NCI-H2227 (cell line): ENCODE results near the gene OR1M1.

Experiments used
- DNase-seq: peaks from one replicate; lab custom pipeline; 2025; ENCODE audit not compliant: unreplicated experiment; lab: John Stamatoyannopoulos, UW

Gene OR1M1

GRCh38 chr19:9073806-9074205 lies 13.1 kb upstream of the OR1M1 start:
- no peak for DNase-seq

- peak; percentile 67 for DNase-seq
Measured at GRCh38 chr19:9075064-9075949, 11.6 kb upstream of the OR1M1 start.

DNA sequence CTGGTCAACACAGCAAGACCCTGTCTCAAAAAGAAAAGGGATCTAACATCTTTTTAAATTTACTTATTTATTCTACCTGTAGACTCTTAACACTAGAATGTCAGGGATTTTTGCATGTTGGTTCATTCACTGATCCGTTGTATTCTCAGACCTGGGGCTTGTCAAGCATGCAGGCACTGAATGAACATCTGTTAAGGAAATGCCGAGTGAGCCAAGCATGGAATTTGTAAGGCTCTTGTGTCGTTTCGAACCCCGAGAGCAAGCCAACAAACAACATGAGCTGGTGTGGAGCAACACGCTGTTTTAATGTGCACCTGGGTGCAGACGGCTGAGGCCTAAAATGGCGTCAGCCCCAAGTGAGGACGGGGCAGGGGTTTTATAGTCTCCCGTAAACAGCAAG lies 10.0 kb upstream of the OR1M1 start:
- DNase-seq, result no peak

DNA sequence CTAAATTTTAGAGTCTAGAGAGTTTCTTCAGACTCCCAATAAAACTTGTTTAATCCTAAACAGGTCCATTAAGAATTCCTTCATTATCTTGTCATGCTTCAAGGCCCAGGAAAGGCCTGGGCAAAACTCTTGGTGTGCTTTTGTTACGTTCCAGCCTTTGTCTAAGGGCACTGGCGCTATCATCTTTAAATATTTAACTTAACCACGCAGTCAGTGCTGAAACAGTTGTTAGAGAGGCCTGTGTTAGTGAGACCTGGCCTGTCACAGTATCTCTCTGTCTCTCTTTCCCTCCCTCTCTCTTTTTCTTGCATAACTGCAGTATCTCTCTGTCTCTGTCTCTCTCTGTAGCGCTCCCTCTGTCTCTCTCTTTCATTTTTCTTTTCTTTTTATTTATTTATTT lies 8.2 kb upstream of the OR1M1 start:
- DNase-seq, result no peak

- no peak for DNase-seq
Measured at GRCh38 chr19:9107375-9107774, 20.5 kb downstream of the OR1M1 start, which contains the start of gene OR7G2. Gene OR7G2, minus strand, starts transcription at chr19:9107475. Its CDS starts 4,232 bp downstream, at chr19:9103243.

DNA sequence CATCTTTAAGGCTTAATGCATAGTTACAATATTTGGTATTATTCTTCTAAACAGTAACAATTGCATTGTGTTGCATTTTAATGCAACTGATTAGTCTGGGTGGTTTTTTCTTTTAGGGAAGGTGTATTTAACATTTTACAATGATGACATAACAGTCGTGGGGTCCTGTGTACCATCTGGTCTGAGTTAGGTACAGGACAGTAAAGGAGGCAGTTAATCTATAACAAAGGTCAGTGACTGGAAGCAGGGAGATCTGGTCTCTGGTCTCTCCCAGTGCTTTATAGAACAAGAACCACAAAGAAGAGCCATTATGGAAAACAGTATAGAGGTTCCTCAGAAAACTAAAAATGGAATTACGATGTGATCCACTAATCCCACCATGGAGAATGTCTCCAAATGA lies 23.1 kb downstream of the OR1M1 start:
- DNase-seq, result no peak

GRCh38 chr19:9115307-9115813 lies 28.5 kb downstream of the OR1M1 start, which contains the start of gene OR7G1:
Gene OR7G1, minus strand, starts transcription at chr19:9115763. Its CDS starts 0 bp downstream, at chr19:9115763.
- no peak for DNase-seq

GRCh38 chr19:9116547-9116946 lies 29.7 kb downstream of the OR1M1 start:
- DNase-seq, result no peak

DNA sequence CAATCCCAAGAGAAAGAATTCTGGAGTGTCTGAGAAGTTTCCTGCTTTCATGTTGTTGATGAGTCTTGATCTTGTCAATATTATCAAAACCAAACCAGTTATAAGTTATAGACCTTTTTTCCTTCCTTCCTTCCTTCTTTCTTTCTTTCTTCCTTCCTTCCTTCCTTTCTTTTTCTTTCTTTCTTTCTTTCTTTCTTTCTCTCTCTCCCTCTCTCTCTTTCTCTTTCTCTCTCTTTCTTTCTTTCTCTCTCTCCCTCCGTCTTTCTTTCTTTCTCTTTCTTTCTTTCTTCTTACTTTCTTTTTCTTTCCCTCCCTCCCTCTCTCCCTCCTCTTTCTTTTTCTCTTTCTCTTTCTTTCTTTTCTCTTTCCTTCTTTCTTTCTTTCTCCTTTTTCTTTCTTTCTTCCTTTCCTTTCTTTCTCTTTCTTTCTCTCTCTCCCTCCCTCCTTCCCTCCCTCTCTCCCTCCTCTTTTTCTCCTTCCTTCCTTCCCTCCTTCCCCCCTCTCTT lies 40.1 kb downstream of the OR1M1 start, which contains the start of gene OR7G3:
OR7G3 (minus strand) TSS at position 51 of the 506 bp plus-strand sequence; CDS start at position 51, 0 bp downstream.
- no peak for DNase-seq

GRCh38 chr19:9128171-9128570 lies 41.3 kb downstream of the OR1M1 start:
- no peak for DNase-seq

DNA sequence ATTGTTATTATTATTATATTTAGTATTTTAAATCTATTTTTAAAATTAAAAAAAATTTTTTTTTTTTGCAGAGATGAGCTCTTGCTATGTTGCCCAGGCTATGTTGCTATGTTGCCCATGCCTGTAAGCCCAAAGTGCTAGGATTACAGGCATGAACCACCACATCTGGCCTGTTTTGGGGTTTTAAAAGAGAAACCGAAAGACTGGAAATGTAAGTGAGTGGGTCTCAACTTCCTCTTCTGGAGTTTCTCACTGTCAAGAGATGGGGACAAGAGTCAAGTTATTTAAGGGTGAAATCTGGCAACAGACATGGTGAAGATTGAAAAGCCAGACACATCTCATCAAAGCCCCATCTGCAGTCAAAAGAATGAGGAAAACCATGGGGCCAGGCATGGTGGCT lies 44.1 kb downstream of the OR1M1 start:
- DNase-seq, result no peak

DNA sequence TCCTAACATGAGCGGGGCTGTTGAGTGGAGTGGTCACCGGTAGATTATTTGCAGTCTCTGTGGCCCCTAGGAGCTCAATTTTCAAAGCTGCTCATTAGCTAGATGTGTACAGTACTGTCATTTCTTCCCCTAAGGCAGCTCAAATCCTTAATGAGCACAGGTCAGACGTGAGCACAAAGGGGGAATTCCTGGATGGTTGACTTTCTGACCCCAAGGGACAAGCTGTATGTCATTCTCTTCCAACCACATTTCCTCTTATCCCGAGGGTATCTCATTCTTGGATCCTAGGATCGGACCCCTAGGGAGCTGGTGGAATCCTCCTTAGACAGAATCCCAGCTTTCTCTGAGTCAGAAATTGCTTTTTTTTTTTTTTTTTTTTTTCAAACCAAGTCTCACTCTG lies 45.6 kb downstream of the OR1M1 start:
- no peak for DNase-seq

GRCh38 chr19:9139609-9140158 lies 52.8 kb downstream of the OR1M1 start:
- no peak for DNase-seq

DNA sequence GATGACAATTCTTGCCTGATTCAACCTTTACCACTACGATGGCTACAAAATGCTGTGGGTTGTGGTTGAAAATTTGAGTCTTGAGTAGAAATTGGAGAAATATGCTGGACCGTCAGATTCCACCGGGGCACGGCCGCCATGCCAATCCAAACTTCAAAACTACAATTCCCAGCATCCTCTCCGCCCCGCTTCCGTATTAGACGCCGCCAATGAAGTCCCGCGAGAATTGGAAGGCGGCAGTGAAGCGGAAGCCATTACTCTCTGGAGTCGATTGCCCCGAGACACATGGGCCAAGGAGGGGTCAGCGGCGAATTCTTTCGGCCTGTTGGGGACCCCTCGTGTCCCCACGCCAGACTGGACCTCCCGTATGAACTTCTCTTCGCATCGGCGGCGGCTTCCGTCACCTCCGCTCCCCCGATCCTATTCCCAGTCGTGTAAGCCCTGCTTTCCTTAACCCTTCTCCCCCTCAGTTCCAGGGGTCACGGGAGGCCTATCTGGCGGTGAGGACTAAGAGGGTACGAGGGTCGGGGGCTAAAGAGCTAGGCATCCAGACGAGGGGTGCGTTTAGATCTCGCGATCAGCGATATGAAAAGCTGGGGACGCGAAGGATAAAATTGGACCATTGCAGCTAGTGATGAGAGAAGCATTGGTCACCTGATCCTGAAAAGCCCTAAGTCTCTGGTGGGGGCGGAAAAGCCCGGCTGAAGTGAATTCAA lies 53.5 kb downstream of the OR1M1 start, which contains the start of gene ZNF317:
ZNF317 (plus strand) TSS at position 239 of the 716 bp plus-strand sequence. CDS start 15,620 bp downstream, outside the sequence.
- DNase-seq, result peak; percentile 92

- no peak for DNase-seq
Measured at GRCh38 chr19:9144920-9145319, 58.1 kb downstream of the OR1M1 start.
